DMS79 (cell line): ENCODE measurements around the gene POLA1.

Source experiments
- DNase-seq: peaks from one replicate; lab custom pipeline; 2025; lab: John Stamatoyannopoulos, UW

Gene POLA1

DNA sequence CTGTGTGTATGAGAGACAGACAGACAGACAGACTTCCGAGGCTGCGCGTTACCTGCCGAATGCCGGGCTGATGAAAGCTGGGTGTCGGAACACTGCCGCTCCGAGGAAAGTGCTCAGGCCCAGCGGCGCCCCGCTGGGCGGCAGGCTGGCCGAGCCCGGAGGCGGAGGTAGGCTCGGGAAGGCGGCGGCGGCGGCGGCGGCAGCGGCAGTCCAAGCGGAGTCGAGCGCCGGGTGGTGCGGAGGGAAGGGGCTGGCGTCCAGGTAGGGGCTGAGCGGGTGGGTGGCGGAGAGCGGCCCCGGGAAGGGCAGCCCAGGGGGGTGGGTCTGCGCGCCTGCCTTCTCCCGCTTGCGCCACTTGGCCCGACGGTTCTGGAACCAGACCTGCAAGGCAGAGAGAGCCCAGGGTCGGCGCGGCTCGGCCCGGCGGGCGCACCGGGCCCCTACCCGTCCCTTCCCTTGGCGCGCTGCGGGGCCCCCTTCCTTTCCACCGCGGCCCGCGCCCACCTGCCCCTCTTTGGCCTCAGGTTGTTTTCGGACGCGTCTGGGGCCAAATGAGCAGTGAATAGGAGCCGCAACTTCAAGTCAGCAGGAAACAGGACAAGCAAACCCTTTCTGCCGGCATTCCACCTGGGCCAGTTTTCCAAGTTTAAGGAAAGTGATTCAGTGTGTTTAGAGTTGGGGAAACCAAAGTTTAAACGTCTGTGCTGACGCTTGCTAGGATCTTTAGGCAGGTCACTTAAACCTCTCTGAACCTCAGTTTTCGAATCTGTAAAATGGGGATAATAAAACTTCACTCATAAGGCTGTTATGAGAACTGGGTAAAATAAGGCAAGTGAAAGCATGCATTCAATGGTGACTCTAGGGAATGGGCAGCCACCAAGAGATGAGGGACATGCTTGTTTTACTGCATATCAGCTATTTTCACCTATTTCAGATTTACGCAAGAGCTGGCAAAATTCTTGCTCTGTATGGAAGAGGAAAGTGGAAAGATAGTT, 313.6 kb downstream of the POLA1 start:
- DNase-seq = no peak

DNA sequence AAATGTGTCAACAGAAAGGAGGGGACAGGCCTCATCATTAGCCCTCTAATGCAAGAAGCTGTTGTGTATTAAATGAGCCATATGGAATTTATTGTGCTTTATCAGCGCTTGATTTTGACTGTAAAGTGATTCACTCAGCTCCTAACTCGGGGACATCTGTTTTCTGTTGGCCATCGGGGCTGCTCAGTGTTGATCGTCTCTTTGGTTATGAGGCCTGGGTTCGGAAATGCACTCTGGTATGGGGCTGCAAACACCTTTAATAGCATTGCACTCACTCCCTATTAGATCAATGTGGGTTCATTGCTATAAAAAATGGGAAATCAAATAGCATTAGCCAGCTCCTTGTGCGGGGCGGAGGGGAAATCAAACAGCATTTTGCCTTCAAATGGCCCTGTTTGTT, 315.7 kb downstream of the POLA1 start:
- DNase-seq = no peak

DNA sequence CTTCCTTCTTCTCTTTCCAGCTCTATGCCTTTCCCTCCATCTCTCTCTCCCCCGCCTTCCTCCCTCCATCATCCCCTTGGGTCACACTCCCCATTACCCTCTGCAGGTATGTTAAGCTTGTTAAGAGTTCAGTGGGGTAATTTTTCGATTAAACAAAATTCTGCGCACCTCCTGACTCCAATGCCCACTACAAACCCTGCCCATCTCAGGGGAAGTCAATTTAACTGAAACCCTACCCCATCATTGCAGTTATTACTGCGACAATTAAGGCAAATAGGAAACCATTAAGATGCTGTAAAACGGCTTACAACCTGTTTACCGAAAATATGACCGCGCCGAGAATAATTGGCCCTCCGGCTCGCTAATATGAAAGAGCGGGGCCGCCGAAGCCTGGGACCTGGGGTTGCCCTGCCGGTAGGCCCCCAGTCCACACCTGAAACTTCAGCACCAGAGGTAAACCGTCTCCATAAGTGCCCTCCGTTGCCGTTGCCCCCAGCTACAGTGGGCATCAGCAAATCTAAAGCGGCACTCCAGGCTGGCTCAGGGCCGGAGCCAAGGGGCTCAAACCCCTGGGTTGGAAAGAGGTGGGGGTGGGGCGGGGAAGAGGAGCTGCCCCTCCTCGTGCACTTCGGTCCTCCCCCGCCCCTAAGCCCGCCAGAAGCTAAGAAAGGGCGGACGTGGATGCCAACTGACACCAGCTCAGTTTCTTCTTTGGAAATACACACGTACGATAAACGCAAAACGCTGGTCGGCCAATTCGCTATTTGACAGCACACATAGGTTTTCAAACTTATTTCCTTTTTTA, 317.3 kb downstream of the POLA1 start:
- no peak for DNase-seq

DNA sequence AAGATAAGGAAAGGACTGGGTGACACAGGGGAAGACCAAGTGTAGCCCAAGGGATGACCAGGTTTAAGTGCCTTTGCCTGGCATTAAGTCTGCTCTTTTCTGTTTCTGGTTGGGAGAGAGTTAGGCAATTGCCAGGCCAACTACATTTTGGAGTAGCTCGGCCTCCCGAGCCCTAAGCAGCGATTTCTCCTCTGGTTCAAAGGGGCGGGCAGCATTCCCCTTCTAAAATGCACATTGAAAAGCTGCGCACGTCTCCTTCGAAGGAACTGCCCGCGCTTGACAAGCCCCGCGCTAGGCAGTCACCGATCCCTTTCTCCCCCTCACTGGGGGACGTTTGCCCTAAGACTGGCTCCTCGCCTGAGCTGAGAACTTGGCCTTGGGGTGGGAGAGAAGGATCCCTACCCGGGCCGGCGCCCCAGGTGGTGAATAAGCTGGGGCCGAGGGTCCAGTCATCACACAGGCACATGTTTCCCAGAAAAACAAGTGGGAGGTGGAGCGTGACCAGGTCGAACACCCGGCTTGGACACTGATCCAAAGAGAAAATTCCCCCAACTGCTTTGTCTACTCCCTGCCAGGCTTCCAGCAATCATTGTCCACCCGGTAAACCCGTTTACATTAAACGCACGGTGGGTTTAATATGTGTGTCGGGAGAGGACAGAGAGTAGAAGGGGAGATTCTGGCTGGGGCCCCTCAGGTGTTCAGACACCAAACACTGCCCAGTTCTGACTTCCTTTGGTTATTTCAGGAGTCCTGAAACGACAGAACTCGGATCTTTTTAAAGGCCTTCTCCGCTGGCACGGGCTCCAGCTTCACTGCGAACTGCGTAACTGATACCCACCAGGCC, 318.1 kb downstream of the POLA1 start:
- DNase-seq = no peak

DNA sequence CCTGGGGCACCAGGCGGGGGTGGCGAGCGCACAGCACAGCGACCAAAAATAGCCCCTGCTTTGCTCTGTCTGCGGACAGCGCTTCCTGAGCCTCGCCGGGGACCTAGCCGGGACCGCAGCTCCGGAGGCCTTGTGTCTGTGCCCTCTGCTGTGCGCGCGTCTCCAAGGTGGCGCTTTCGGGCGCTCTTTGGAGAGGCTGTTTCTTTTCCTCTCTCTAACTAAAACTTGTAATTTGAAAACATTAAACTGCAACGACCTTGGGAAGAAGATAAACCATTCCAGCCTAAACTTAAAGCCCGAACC, 318.7 kb downstream of the POLA1 start:
- no peak for DNase-seq

DNA sequence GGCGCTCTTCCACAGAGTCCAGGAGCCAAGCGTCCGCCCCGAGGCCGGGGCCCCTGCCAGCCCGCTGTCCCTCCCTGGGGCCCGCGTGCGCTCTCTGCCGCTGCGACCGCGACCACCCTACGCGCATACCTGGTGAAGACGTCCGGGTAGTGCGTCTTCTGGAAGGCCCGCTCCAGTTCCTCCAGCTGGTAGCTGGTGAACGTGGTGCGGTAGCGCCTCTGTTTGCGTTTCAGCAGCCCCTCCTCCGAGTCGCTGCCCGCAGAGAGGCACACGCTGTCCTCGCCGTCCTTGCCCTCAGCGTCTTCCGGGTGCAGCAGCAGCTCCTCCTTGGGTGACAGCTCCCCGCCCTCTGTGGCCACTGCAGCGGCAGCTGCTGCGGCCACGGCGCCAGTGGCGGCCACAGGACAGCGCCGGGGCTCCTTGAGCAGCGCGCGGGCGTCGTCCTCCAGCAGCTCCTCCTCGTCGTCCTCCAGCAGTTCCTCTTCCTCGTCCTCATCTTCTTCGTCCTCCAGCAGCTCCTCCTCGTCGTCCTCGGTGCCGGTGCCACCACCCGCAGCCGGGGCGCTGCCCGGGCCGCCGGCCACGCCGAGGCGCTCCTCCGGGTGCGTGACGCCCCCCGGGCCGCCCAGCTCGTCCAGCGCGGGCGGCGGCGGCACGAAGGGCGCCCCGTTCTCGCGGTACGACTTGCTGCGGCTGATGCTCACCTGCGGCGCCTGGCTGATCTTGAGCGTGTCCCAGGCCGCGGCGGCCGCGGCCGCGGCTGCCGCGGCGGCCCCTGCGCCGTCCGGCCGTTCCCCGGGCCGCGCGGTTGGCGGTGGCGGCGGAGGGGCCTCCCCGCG, 319.3 kb downstream of the POLA1 start:
- DNase-seq = no peak

DNA sequence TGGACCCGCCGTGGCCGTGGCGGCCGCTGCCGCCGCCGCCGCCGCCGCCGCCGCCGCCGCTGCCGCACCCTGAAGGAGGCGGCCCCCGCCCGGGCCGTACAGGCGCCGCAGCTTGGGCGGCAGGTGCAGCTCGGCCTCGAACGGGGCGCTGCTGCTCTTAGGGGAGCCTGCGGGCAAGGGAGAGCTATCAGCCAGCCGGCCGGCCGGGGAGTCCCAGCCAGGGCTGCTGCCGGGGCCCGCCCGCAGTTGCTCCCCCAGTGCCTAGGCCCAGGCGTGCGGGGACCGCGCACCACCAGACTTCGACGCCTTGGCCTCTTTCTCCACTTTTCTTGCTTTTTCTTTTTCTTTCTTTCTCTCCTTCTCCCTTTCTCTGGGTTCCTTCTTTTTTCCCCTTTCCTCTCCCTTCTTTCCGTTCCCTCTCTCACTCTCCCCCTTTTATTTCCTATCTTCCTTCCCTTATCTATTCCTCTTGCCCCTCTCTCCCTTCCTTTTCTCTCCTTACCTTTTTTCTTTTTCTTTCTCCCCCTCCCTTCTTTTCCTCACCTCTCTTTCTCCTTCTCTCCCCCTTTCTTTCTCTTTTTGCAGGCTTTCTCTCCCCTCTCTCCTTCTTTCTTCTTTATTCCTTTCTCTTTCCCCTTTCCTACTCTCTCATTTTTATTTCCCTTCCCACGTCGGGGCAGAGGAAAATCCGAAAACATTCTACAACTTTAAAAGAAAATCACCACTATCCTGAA, 320.1 kb downstream of the POLA1 start:
- no peak for DNase-seq

DNA sequence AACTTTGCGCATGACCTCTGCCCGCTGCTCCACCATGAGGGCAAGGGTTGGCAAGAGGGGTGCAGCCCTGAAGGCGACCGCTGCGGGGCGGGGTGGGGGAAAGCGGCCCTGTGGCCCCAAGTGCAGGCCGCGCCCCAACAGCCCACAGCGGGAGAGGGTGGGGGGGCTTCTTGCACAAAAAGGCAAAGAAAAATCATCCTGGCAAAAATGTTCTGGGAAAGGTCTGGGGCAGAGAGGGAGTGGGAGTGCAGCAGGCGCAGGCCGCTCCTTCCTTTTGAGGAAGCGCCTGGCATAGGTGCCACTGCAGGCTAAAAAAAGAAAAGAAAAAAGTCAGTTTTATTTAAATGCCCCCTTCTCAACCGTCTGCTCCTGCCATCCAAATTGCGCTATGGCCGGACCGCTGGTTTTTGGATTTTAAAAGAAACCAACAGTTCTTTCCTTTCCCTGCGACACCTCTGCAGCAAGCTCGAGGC, 320.7 kb downstream of the POLA1 start:
- no peak for DNase-seq

DNA sequence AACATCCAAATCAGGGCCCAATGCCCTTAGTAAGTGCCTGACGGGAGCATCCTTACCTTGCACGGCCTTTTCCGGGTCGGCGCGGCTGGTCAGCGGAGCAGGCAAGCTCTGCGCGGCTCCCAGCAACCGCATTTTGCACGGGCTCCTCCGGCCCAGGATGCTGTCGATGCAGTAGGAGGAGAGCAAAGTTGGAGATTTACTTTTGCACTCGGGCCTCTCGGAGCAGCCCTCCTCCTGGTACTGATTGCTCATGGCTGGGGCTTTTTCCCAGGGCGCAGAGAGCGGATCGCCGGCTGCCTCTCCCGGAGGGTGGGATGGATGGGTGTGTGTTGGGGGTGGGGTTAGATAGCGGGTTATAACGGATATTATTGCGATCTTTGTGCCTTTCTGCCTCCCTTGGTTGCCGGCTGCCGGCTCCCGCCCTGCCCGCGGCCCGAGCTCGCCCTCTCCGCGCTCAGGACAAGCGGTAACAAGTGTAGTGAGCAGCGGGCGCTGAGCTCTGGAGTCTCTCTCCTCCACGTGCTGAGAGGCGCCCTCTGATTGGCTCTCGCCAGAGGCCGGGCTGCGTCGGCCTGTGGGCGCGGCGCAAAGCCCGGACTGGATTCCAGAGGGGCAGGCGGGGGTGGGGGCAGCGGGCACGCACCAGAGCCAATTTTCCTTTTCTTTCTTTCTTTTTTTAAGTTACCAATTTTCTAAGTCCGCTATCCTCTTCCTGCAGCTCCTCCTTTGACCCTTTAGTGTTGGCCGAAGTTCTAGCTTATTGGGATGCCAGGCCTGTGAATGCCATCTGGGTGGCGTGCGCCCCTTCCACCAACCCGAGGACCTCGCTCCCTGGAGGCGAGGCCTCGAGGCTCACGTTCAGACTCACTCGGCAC, 322.0 kb downstream of the POLA1 start, which contains the start of gene ARX:
TSS of gene ARX (minus strand) at position 480 of the 875 bp plus-strand sequence. CDS start at position 252, 228 bp downstream.
- DNase-seq = no peak

DNA sequence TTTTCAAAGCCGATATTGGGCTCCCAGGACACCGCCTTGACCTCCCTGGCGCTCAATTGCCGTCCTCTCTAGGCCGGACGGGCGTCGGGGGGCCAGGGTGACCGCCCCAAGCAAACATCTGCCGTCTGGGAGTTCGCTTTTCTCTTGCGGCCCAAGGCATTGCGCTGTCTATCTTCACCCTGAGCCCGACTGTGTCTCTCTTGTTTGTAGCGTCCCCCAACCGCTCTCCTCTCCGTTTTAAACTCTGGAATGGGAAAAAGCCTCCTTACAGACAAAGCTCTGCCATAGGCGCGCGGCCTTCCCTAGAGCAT, 322.6 kb downstream of the POLA1 start:
- no peak for DNase-seq

DNA sequence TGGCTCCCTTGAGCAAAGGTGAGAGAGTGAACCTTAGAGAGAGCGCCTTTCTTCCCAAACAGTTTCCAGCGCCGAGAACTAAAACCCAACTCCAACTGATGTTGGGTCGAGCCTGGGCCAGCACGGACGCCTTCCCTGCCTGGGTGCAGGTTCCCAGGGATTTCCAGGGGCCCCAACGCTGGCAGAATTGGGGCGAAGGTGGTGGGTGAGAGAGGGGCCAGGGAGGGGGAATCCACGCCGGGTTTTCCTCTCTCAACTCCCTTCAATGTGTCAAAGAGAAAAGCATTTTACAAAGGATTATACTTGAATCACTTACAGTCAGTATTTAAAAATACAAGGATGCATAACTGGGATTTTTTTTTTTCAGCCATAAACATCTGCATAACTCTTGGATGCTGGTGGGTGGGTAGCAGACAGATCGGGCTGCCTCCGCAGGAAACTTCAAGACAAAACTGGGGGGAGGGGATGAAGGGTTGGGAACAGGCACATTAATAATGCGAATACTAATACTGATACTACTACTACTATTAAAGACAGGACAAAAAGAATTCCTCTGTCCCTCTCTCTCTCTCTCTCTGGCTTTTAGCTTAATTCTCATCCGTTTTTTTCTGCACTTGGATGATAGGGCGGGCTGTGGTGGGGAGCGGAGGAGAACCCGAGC, 323.4 kb downstream of the POLA1 start:
- no peak for DNase-seq

DNA sequence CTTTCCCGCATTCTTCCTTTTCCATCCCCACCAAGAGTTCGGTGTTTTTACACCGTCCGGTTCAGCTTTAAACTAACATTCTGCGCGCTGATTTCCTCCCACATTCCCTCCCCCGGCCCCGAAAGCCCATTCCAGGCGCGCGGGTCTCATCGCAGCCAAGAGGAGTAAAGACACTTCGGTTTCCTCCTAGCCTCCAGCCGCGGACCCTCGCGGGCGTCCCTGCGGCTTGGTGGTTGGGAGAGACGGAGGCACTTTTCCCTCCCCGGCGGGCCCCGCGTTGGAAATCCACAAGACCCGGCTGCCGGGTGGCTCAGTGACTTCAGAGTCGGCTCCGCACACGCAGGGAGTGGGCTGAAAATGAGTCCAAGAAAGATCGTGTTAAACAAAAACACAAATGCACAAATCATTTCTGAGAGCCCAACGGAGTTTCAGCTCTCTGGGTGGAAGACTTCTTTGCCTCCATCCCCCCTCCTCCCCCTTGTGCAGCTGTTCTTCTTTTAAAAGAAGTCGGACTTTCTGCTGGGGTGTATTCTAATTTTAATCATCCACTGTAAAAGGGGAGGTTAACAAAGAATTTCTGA, 324.0 kb downstream of the POLA1 start:
- no peak for DNase-seq

DNA sequence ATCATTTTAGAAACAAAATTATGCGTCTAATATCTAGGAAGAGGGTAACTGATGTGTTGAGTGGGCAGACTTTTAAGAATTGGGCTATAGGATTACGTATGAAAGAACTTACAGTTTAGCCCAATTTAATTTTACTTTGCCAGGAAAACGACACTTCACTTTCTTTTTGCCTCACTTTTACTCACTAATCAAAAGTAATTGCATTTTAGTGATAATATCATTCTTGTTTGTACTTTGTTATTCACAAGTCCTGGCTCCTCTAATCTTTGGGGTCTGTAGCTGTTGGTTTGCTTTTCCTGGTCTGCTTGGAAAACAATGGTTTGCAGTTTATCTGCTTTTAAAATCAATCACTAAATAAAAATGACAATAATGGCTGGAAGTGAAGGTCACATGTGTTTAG, 325.0 kb downstream of the POLA1 start:
- no peak for DNase-seq

DNA sequence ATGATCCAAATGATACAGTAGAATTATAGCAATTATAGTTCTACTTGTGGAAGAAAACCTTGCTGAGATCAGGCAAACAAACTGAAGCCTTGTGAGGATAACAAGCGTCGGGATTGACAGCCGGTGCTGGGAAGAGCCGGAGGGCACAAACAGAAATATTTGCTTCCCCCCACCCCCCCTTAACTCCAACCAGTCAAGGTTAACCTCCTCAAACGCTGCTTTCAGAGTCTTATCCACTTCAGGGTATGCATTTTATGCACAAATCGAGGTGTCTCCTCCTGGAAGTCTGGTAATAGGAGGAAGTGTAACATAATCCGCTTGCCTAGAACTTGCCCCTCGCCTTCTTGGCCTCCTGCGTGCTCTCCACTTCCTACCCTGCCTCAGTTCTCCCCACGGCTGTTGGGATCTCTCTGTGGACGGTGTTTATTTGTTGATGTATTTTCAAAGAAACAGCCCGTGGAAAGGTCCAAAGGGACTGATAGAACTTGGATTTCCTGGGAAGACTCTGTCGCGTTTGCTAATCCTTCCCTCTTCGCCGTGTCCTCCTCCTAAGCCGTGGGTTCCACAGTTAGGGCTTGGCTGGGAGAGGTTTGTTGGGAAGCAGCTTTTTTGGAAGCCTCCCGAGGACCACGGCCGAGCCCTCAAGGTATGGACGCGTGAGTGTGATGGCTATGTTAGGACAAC, 326.1 kb downstream of the POLA1 start:
- no peak for DNase-seq

DNA sequence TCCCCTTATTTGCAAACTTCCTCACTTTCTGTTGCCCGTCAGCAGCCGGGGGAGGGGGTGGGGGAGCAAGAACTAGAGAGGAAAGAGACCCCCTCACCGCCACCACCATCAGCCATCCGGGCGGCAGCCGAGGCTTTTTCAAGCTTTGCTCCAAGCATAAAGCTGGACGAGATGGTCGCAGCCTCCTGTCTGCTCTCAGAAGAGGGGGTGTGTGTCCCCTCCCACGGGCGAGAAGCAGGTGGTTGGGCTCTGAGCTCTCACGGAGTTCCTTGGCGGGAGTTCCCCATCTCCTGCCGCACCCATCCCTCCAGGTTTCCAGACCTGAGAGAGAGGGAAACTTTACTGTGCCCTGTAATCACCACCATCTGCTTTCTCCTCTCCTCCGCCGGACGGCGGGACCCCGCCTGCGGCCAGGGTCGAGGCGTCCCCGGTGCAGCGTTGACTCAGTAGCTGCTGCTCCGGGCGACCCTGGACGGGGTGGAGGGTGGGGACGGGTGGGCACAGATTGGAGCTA, 326.7 kb downstream of the POLA1 start:
- DNase-seq = no peak

DNA sequence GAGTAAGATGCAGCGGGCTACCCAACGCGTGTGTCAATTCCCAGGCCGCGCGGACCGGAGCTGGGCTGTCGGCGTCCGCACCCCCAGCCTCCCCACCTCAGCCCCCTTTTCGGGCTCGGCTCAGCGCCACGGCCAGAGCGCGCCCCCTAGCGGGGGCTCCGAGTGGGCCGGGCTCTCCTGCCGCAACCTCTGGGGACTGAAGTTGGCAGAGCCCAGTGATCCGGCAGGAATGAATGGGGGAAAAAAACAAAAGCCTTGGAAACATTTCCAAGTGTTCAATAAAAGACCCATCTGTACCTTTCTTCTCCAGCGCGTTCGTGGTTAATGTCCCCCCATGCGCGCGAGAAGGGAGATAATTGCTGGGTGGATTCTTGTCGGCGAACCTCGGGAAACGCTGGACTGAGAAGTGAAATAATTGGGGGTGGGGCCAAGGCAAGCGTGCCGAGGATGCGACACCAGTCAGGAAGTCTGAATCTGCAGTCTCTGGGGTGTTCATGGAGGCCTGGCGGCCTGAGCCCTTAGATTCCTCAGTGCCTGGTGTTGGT, 327.3 kb downstream of the POLA1 start:
- DNase-seq = no peak

DNA sequence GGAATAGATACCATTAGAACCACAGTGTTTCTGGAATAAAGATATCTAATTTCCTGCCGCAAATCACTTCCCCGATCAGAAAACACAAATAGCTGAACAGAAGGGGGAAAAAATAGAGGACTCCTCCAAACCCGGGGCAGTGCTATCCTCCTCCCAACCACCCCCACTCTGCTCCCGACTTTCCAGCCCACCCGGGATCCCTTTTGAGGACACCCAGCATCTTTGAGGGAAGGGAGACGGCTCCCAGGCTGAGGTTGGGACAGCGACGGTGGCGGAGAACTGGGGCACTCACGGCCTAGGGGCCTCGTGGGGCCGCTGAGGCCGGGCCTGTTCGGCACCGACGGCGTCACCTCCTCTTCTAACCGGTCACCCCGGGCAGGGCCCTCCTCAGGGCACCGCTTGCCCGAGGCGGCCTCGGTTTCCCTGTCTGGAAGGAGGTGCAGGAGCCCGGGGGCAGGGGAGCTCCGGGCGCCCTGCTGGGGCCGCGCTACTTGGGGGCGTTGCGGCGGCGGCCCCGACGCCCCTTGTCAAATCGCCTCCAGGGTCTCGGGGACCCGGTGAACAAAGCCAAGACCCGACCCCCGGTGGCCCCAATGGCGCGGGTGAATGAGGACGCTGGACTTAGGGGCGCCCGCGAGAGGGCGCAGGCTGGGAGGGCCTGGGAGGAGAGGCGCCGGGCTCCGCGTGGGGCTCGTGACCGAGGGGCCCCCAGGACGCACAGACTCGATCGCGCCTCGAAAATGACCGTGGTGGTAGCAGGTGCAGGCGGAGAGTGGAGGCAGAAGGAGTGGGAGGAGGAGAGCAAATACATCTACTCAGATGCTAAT, 329.0 kb downstream of the POLA1 start:
- DNase-seq = no peak
